GM23338 (cell line): ENCODE measurements around the gene VPS35. TPM values are rescaled to one million over a fixed set of nuclear protein-coding genes. Genes with fewer than 3 reads are reported as not detected.

Experiments used
- ATAC-seq: fragments of 200-7000 bp; cut with Tn5 transposase; 3 replicates; pipeline ENCODE4 v1.9.1; 2020
- DNase-seq: peaks from one replicate; pipeline ENCODE4 v3.0.0-alpha.2; 2015; ENCODE audit warnings: low spot score
- H2AFZ ChIP-seq: fragments of 200-600 bp; sonication (generic); 2 replicates; pipeline ENCODE4 v1.8.0; 2016; ENCODE audit warnings: antibody characterized with exemption, mild to moderate bottlenecking, moderate library complexity
- H3F3A ChIP-seq: fragments of 200-600 bp; sonication (generic); replicated peaks from 2 replicates; pipeline ENCODE4 v1.8.0; 2017; ENCODE audit warnings: antibody characterized with exemption, mixed run types, low read depth
- H3K27ac ChIP-seq: fragments of 200-600 bp; sonication (generic); 2 replicates; pipeline ENCODE4 v1.6.1; 2016; ENCODE audit warnings: low read depth
- H3K27me3 ChIP-seq: fragments of 200-600 bp; sonication (generic); 2 replicates; pipeline ENCODE4 v1.8.0; 2016; ENCODE audit warnings: mild to moderate bottlenecking, mixed run types, moderate library complexity; ENCODE audit not compliant: insufficient read depth
- H3K36me3 ChIP-seq: fragments of 200-600 bp; sonication (generic); 2 replicates; pipeline ENCODE4 v1.8.0; 2016; ENCODE audit warnings: mild to moderate bottlenecking; ENCODE audit not compliant: insufficient read depth
- H3K4me1 ChIP-seq: fragments of 200-600 bp; sonication (generic); 2 replicates; pipeline ENCODE4 v1.8.0; 2016; ENCODE audit warnings: mild to moderate bottlenecking, moderate library complexity; ENCODE audit not compliant: insufficient read depth
- H3K4me2 ChIP-seq: fragments of 200-600 bp; sonication (generic); 2 replicates; pipeline ENCODE4 v1.7.1; 2017; ENCODE audit warnings: mixed run types
- H3K4me3 ChIP-seq: fragments of 200-600 bp; sonication (generic); 2 replicates; pipeline ENCODE4 v1.6.1; 2016; ENCODE audit warnings: mixed run types
- H3K79me2 ChIP-seq: fragments of 200-600 bp; sonication (generic); replicated peaks from 2 replicates; pipeline ENCODE4 v1.8.0; 2017; ENCODE audit warnings: mild to moderate bottlenecking; ENCODE audit not compliant: insufficient read depth
- H3K9me2 ChIP-seq: fragments of 200-600 bp; sonication (generic); 2 replicates; pipeline ENCODE4 v1.8.0; 2017; ENCODE audit not compliant: insufficient read depth
- H4K20me1 ChIP-seq: fragments of 200-600 bp; sonication (generic); replicated peaks from 2 replicates; pipeline ENCODE4 v1.8.0; 2017; ENCODE audit warnings: mild to moderate bottlenecking; ENCODE audit not compliant: insufficient read depth
- H3K27ac Mint-ChIP-seq: 2 replicates; pipeline ENCODE4 v1.8.0; 2020; ENCODE audit warnings: inconsistent platforms, mild to moderate bottlenecking, moderate library complexity, mixed read lengths
- H3K27me3 Mint-ChIP-seq: 3 replicates; pipeline ENCODE4 v1.8.0; 2022; ENCODE audit warnings: low read depth, mild to moderate bottlenecking, moderate library complexity, mixed read lengths, inconsistent platforms; ENCODE audit not compliant: insufficient read depth, poor library complexity
- H3K36me3 Mint-ChIP-seq: 3 replicates; pipeline ENCODE4 v1.8.0; 2021; ENCODE audit warnings: low read depth, mild to moderate bottlenecking, inconsistent platforms, moderate library complexity, mixed read lengths
- H3K4me1 Mint-ChIP-seq: 3 replicates; pipeline ENCODE4 v1.8.0; 2020; ENCODE audit warnings: mild to moderate bottlenecking, inconsistent platforms, mixed read lengths
- H3K4me3 Mint-ChIP-seq: 3 replicates; pipeline ENCODE4 v1.8.0; 2021; ENCODE audit warnings: moderate library complexity, mild to moderate bottlenecking, inconsistent platforms, mixed read lengths
- H3K9me3 Mint-ChIP-seq: 3 replicates; pipeline ENCODE4 v1.8.0; 2020; ENCODE audit warnings: moderate library complexity, mild to moderate bottlenecking, inconsistent platforms, mixed read lengths
- CREB1 ChIP-seq: fragments of 250-450 bp; sonication (Bioruptor Pico); IDR thresholded peaks from 2 replicates; pipeline ENCODE4 v1.5.0; 2020; ENCODE audit warnings: low read depth, mild to moderate bottlenecking, moderate library complexity
- CTCF ChIP-seq, 2 experiments: fragments of 200-600 bp in 1 of 2; sonication (generic) in 1 of 2; conservative IDR thresholded peaks; 2 replicates each; pipeline versions ENCODE4 v1.5.1 to v1.6.1; 2016 to 2017; ENCODE audit warnings: antibody characterized with exemption in 2 of 2, low read depth in 2 of 2, mild to moderate bottlenecking in 2 of 2, moderate library complexity in 1 of 2
- ETS1 ChIP-seq: IDR thresholded peaks from 2 replicates; pipeline ENCODE4 v1.6.1; 2016; ENCODE audit warnings: antibody characterized with exemption
- EZH2 ChIP-seq: fragments of 200-600 bp; sonication (generic); IDR thresholded peaks from one replicate; pipeline ENCODE4 v1.8.0; 2017; ENCODE audit warnings: antibody characterized with exemption, mild to moderate bottlenecking, low read depth; ENCODE audit not compliant: unreplicated experiment
- EZH2phosphoT487 ChIP-seq: fragments of 200-600 bp; sonication (generic); IDR thresholded peaks from one replicate; pipeline ENCODE4 v1.8.1; 2018; ENCODE audit warnings: antibody characterized with exemption; ENCODE audit not compliant: unreplicated experiment
- JUNB ChIP-seq: IDR thresholded peaks from one replicate; pipeline ENCODE4 v1.6.1; 2016; ENCODE audit warnings: antibody characterized with exemption; ENCODE audit not compliant: unreplicated experiment
- NANOG ChIP-seq: IDR thresholded peaks from 2 replicates; pipeline ENCODE4 v1.6.1; 2016; ENCODE audit warnings: antibody characterized with exemption, borderline replicate concordance
- POLR2AphosphoS5 ChIP-seq: IDR thresholded peaks from 2 replicates; pipeline ENCODE4 v1.6.1; 2016; ENCODE audit warnings: antibody characterized with exemption, low read depth
- REST ChIP-seq: IDR thresholded peaks from one replicate; pipeline ENCODE4 v1.6.1; 2018; ENCODE audit warnings: antibody characterized with exemption; ENCODE audit not compliant: unreplicated experiment
- STAT1 ChIP-seq: IDR thresholded peaks from one replicate; pipeline ENCODE4 v1.6.1; 2016; ENCODE audit warnings: antibody characterized with exemption; ENCODE audit not compliant: unreplicated experiment
- ZNF114 ChIP-seq: fragments of 250-450 bp; sonication (Bioruptor Pico); IDR thresholded peaks from 2 replicates; pipeline ENCODE4 v1.5.0; 2020; ENCODE audit warnings: mild to moderate bottlenecking, moderate library complexity
- ZNF331 ChIP-seq: fragments of 250-450 bp; sonication (Bioruptor Pico); IDR thresholded peaks from 2 replicates; pipeline ENCODE4 v1.5.0; 2020; ENCODE audit warnings: low read depth, mild to moderate bottlenecking, moderate library complexity
- ZNF462 ChIP-seq: fragments of 250-450 bp; sonication (Bioruptor Pico); IDR thresholded peaks from 2 replicates; pipeline ENCODE4 v1.5.0; 2020; ENCODE audit warnings: mild to moderate bottlenecking, moderate library complexity
- polyA plus RNA-seq: library from polyadenylated mRNA; unstranded; fragments of >200 nt; fragmentation: Nextera tagmentation; extraction: Ambion mirVana; gene quantifications from 2 replicates; pipeline ENCODE4 v1.2.1, GENCODE V29; 2016
- total RNA-seq: library from RNA; depleted of rRNA; stranded (reverse); fragments of >200 nt; shearing (Covaris generic); gene quantifications from 2 replicates; pipeline ENCODE4 v1.2.3, GENCODE V29; 2014

Gene VPS35
- total and polyA plus RNA-seq, 2 experiments from 2014 or later, result 31.1 to 40.0 TPM

- H3K27me3 Mint-ChIP-seq, result no peaks in the 10 kb centered on the region
- DNase-seq (no peak), ATAC-seq (no peak)
- Histone ChIP-seq H3F3A (peaks cover 7% of the 10 kb centered on the region), H3K4me3 (no peak overlapping the region), H3K9me2 (no peaks in the 10 kb centered on the region), H2AFZ (no peak overlapping the region), H4K20me1 (no peaks in the 10 kb centered on the region), H3K27ac (no peak overlapping the region), H3K27me3 (no peaks in the 10 kb centered on the region), H3K4me1 (no peaks in the 10 kb centered on the region), H3K36me3 (peaks cover 37% of the 10 kb centered on the region), H3K4me2 (no peak overlapping the region), H3K79me2 (no peaks in the 10 kb centered on the region)
- TF ChIP-seq REST, result no peak
- TF ChIP-seq NANOG, result no peak
- TF ChIP-seq ZNF114 (CRISPR knock-in tag), result no peak
- no peak for TF ChIP-seq ZNF331
- TF ChIP-seq ETS1, result no peak
- no peak for TF ChIP-seq ZNF462 (CRISPR knock-in tag)
- no peak for TF ChIP-seq POLR2AphosphoS5
- TF ChIP-seq CREB1 (CRISPR knock-in tag), result no peak
- TF ChIP-seq CTCF (conservative IDR thresholded peaks at IDR 0.05; ENCODE audit: low read depth in 2 of 2), result no peak
- no peak for TF ChIP-seq STAT1
- TF ChIP-seq EZH2phosphoT487, result no peak
- TF ChIP-seq JUNB, result no peak
- no peak for TF ChIP-seq EZH2
- H3K4me3 Mint-ChIP-seq, result no peak overlapping the region
- H3K9me3 Mint-ChIP-seq, result no peaks in the 10 kb centered on the region
- H3K27ac Mint-ChIP-seq, result no peak overlapping the region
- H3K4me1 Mint-ChIP-seq, result no peaks in the 10 kb centered on the region
- peaks cover 56% of the 10 kb centered on the region for H3K36me3 Mint-ChIP-seq
Observed at GRCh38 chr16:46700048-46700447, 11.1 kb upstream of the VPS35 start.
